ENCODE data around the gene FGF3. TPM values are rescaled to one million over a fixed set of nuclear protein-coding genes. Genes with fewer than 3 reads are reported as not detected.

FGF3 gene
- total and polyA plus RNA-seq, 2 experiments from 2014 or later = not detected

GRCh38 chr11:69810289-69811118, 8.7 kb downstream of the FGF3 start:
- H3K9me3 ChIP-seq (ENCODE audit: low read depth) = no peaks in the 10 kb centered on the region
- H3K27ac ChIP-seq = no peak overlapping the region
- in situ Hi-C loops (cut with MboI) = no loop called here
- no peak overlapping the region for H3K4me2 ChIP-seq (ENCODE audit: unreplicated experiment)
- H3K9me2 ChIP-seq (ENCODE audit: insufficient read depth) = no peaks in the 10 kb centered on the region
- no peak overlapping the region for H3K9ac ChIP-seq
- no peak overlapping the region for H3K4me3 ChIP-seq
- no peaks in the 10 kb centered on the region for H3K4me1 ChIP-seq (ENCODE audit: insufficient read depth)
- no peaks in the 10 kb centered on the region for H4K20me1 ChIP-seq (ENCODE audit: insufficient read depth)
- no peaks in the 10 kb centered on the region for H3K36me3 ChIP-seq (ENCODE audit: low read depth)
- 64 to 71% methylated on average over 24 to 39 of the region's 39 CpGs for WGBS, 2 experiments (ENCODE audit: low coverage in 1 of 2, low lambda C conversion rate in 2 of 2, missing lambda C conversion rate in 2 of 2)
- no peaks in the 10 kb centered on the region for H3F3A ChIP-seq (ENCODE audit: insufficient read depth)
- peaks cover 18% of the 10 kb centered on the region for H3K27me3 ChIP-seq (replicated peaks; ENCODE audit: insufficient read depth)
- TF ChIP-seq EZH2 (IDR thresholded peaks at IDR 0.05; ENCODE audit: insufficient read depth, poor library complexity, severe bottlenecking) (no peak), EZH2phosphoT487 (IDR thresholded peaks at IDR 0.05; ENCODE audit: insufficient read depth, low read depth) (no peak)
- no peak for DNase-seq
- H2AFZ ChIP-seq = no peak overlapping the region
- no peaks in the 10 kb centered on the region for H3K79me2 ChIP-seq (ENCODE audit: insufficient read depth)

- H3K36me3 ChIP-seq (ENCODE audit: low read depth) = no peaks in the 10 kb centered on the region
- H3K4me2 ChIP-seq (ENCODE audit: unreplicated experiment) = no peak overlapping the region
- H3K27me3 ChIP-seq (replicated peaks; ENCODE audit: insufficient read depth) = peaks cover 16% of the 10 kb centered on the region
- H3K27ac ChIP-seq = no peak overlapping the region
- no peaks in the 10 kb centered on the region for H3K4me1 ChIP-seq (ENCODE audit: insufficient read depth)
- H3K79me2 ChIP-seq (ENCODE audit: insufficient read depth) = no peaks in the 10 kb centered on the region
- H2AFZ ChIP-seq = no peak overlapping the region
- TF ChIP-seq EZH2phosphoT487 (IDR thresholded peaks at IDR 0.05; ENCODE audit: insufficient read depth, low read depth) (no peak), EZH2 (IDR thresholded peaks at IDR 0.05; ENCODE audit: insufficient read depth, poor library complexity, severe bottlenecking) (no peak)
- WGBS, 2 experiments (ENCODE audit: low coverage in 1 of 2, low lambda C conversion rate in 2 of 2, missing lambda C conversion rate in 2 of 2) = 3 to 5% methylated on average over 6 to 7 of the region's 7 CpGs
- H3K9ac ChIP-seq = no peak overlapping the region
- no peaks in the 10 kb centered on the region for H3K9me3 ChIP-seq (ENCODE audit: low read depth)
- H3K9me2 ChIP-seq (ENCODE audit: insufficient read depth) = no peaks in the 10 kb centered on the region
- no peak for DNase-seq
- in situ Hi-C loops (cut with MboI) = no loop called here
- H4K20me1 ChIP-seq (ENCODE audit: insufficient read depth) = no peaks in the 10 kb centered on the region
- no peaks in the 10 kb centered on the region for H3F3A ChIP-seq (ENCODE audit: insufficient read depth)
- H3K4me3 ChIP-seq = no peak overlapping the region
These were observed 10.5 kb downstream of the FGF3 start for GRCh38 chr11:69808667-69809086.

GRCh38 chr11:69807106-69807815, 12.0 kb downstream of the FGF3 start:
- Histone ChIP-seq H3K4me1 (ENCODE audit: insufficient read depth) (no peaks in the 10 kb centered on the region), H3K4me2 (ENCODE audit: unreplicated experiment) (no peak overlapping the region), H2AFZ (no peak overlapping the region), H3K9ac (no peak overlapping the region), H4K20me1 (ENCODE audit: insufficient read depth) (no peaks in the 10 kb centered on the region), H3K9me3 (ENCODE audit: low read depth) (no peaks in the 10 kb centered on the region), H3K79me2 (ENCODE audit: insufficient read depth) (no peaks in the 10 kb centered on the region), H3K36me3 (ENCODE audit: low read depth) (no peaks in the 10 kb centered on the region), H3K4me3 (no peak overlapping the region), H3F3A (ENCODE audit: insufficient read depth) (no peaks in the 10 kb centered on the region), H3K9me2 (ENCODE audit: insufficient read depth) (no peaks in the 10 kb centered on the region), H3K27me3 (replicated peaks; ENCODE audit: insufficient read depth) (peaks cover 23% of the 10 kb centered on the region), H3K27ac (no peak overlapping the region)
- no peak for TF ChIP-seq EZH2phosphoT487 (IDR thresholded peaks at IDR 0.05; ENCODE audit: insufficient read depth, low read depth)
- no peak for TF ChIP-seq EZH2 (IDR thresholded peaks at IDR 0.05; ENCODE audit: insufficient read depth, poor library complexity, severe bottlenecking)
- 74 to 76% methylated on average over 9 of the region's 9 CpGs for WGBS, 2 experiments (ENCODE audit: low coverage in 1 of 2, low lambda C conversion rate in 2 of 2, missing lambda C conversion rate in 2 of 2)
- peak; percentile 22 for DNase-seq
- in situ Hi-C loops (cut with MboI) = no loop called here

- H3K9me3 ChIP-seq (ENCODE audit: low read depth) = no peaks in the 10 kb centered on the region
- H4K20me1 ChIP-seq (ENCODE audit: insufficient read depth) = no peaks in the 10 kb centered on the region
- H3K9me2 ChIP-seq (ENCODE audit: insufficient read depth) = no peaks in the 10 kb centered on the region
- no peak overlapping the region for H3K4me2 ChIP-seq (ENCODE audit: unreplicated experiment)
- no peaks in the 10 kb centered on the region for H3K79me2 ChIP-seq (ENCODE audit: insufficient read depth)
- H3K4me1 ChIP-seq (ENCODE audit: insufficient read depth) = no peaks in the 10 kb centered on the region
- H3K9ac ChIP-seq = no peak overlapping the region
- H3K27me3 ChIP-seq (replicated peaks; ENCODE audit: insufficient read depth) = peaks cover 23% of the 10 kb centered on the region
- H3K27ac ChIP-seq = no peak overlapping the region
- H3F3A ChIP-seq (ENCODE audit: insufficient read depth) = no peaks in the 10 kb centered on the region
- H3K4me3 ChIP-seq = no peak overlapping the region
- 57 to 61% methylated on average over 17 to 18 of the region's 19 CpGs for WGBS, 2 experiments (ENCODE audit: low coverage in 1 of 2, low lambda C conversion rate in 2 of 2, missing lambda C conversion rate in 2 of 2)
- no peak overlapping the region for H2AFZ ChIP-seq
- no peaks in the 10 kb centered on the region for H3K36me3 ChIP-seq (ENCODE audit: low read depth)
- TF ChIP-seq EZH2phosphoT487 (IDR thresholded peaks at IDR 0.05; ENCODE audit: insufficient read depth, low read depth) = no peak
- no peak for TF ChIP-seq EZH2 (IDR thresholded peaks at IDR 0.05; ENCODE audit: insufficient read depth, poor library complexity, severe bottlenecking)
- DNase-seq = no peak
- in situ Hi-C loops (cut with MboI) = no loop called here
These were observed 14.3 kb downstream of the FGF3 start for GRCh38 chr11:69804769-69805508.

Measured in GM23248 (cell line).